NCI-H510A (cell line): Measurements from ENCODE around the gene RYR1.
"Not testable (repeated sequence)": the region's sequence is repeated elsewhere in the genome, so short reads cannot be mapped to it uniquely, and the experiment has no call there.

Source experiments
- DNase-seq: peaks from one replicate; lab custom pipeline; 2025; lab: John Stamatoyannopoulos, UW

The RYR1 gene

DNA sequence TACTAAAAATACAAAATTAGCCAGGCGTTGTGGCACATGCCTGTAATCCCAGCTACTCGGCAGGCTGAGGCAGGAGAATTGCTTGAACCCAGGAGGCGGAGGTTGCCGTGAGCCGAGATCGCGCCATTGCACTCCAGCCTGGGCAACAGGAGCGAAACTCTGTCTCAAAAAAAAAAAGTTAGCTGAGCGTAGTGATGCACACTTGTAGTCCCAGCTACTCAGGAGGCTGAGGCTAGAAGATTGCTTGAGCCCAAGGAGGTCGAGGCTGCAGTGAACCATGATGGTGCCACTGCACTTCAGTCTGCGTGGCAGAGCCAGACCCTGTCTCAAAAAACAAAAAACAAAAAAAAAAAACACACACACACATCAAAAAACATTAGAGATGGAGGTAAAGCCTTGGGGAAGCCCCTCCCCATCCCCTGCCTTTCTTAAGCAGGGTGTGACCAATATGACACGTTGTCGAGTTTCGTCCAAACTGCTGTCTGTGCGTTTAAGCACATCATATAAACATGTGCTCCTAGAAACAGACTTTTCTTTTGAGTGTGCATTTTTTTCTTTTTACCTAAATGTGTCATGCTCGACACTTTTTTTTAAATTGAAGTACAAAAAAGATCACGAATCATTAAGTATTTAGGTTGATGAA lies 6.3 kb upstream of the RYR1 start:
- DNase-seq = not testable (repeated sequence)

DNA sequence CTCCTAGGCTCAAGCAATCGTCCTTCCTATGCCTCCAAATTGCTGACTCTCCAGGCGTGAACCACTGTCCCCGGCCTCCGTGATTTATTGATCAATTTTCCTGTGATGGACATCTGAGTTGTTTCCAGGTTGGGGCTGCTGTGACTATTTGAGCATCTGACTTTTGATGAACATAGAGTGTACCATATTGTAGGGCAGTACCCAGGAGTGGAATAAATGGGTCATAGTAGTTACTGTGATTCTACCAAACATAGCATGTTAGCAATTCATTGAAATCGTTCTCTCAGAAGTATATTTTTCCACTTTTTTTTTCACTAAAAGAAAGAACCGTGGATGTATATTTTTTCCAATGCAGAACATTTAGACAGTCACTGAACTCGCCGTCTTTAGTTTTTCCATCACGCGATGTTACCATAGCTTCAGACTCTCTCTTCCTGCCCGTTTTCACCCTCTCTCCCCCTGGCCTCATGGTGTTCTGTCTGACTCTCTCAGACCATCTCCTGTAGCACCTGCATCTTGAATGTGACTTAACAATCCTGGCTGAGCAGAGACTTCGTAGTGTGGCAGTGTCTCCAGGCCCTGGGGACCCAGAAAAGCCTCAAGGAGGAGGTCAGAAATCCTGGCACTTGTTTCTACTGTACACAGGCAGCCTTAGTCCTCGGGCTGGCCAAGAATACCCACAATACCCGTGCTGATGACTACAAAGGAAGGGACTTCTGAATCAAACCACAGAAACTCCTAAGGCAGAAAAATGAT lies 4.3 kb upstream of the RYR1 start:
- no peak for DNase-seq

DNA sequence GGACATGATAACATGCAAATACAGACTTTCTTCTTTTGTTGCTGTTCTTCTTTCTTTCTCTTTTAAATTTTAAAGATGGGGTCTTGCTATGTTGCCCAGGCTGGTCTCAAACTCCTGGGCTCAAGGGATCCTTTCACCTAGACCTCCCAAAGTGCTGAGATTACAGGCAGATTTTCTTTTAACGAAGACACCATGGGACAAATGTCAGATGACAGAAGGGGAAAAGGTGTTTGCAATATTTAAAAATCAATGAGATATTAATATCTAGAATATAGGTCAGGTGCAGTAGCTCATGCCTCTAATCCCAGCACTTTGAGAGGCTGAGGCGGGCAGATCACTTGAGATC lies 3.7 kb upstream of the RYR1 start:
- DNase-seq = no peak

GRCh38 chr19:38430931-38431330 lies 2.6 kb upstream of the RYR1 start:
- no peak for DNase-seq

GRCh38 chr19:38434549-38435051 lies 1.1 kb downstream of the RYR1 start:
- no peak for DNase-seq

DNA sequence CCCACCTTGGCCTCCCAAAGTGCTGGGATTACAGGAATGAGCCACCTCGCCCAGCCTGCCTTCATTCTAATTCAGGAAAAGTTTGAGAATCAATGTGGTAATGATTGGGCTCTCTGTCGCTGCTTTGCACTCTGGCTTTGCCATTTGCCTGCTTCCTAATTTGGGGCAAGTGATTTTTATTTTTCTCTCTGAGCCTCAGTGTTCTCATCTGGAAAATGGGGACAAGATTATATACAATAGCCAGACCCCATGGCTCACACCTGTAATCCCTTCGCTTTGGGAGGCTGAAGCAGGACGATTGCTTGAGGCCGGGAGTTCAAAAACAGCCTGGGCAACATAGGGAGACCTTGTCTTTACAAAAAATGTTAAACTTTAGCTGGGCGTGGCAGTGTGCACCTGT lies 3.8 kb downstream of the RYR1 start:
- no peak for DNase-seq

DNA sequence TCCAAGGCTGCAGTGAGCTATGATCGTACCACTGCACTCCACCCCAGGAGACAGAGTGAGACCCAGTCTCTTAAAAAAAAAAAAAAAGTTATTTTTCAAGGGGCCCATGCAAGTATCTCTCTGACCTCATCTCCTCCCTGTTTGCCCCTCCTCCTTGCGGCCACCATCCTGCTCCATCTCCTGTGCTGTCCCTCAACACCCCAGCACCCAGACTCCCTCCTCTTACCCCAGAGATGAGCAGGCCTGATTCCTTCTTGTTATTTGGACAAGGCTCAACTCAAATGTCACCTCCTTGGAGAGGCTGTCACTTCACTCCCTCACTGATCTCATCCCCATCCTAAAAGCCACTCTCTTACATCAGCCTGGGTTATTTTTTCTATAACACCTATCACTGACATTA lies 4.4 kb downstream of the RYR1 start:
- DNase-seq = no peak

- DNase-seq = no peak
Observed at GRCh38 chr19:38440592-38440991, 7.1 kb downstream of the RYR1 start.

DNA sequence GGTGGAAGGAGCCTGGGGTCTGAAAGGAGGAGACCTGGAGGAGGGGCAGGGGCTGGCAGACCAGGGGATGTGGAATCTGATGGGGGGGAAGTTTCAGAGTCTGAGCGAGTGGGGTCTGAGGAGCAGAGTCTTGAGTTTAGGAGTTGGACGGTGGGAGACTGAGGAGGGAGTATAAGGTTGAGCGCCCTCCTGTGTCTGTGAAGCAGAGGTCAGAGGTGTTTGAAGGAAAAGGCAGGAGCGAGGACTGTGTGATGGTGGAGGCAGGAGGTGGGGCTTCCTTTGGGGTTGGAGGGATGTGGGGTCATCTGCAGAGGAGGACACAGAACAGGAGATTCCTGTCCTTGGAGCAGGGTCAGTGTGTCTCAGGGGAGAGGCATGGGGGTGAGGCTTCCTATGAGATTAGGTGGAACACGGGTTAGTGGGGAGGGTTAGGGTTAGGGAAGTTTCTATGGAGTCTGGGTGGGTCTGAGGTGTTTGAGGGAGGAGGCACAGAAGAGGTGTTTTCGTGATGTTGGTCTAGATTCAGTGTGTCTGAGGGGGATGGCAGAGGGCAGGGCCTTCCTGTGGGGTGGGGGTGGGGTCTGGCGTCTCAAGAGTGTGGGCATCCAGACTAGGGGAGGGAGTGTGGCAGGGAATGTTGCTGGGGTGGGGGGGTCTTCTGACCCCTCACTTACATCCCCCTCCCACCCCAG lies 8.3 kb downstream of the RYR1 start:
- DNase-seq = no peak

- DNase-seq = no peak
Observed at GRCh38 chr19:38442736-38443135, 9.2 kb downstream of the RYR1 start.

DNA sequence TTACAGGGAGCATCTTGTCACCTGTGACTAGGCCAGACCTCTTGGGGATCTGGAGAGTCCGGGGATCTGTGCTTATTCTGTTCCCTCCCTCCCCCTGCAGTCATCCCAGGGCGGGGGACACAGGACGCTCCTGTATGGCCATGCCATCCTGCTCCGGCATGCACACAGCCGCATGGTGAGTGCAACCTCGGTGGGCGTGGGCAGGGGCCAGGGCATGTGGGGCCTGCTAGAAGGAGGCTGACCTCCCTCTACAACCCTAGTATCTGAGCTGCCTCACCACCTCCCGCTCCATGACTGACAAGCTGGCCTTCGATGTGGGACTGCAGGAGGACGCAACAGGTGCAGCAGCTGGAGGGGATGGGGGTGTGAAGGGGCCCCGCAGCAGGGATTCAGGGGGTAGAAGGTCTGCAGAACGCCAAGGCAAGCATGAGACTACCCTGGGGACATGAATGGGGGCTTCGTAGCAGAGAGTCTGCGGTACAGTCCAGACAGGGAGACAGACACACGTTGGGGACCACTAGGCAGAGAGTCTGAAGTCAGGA lies 10.0 kb downstream of the RYR1 start:
- no peak for DNase-seq

- no peak for DNase-seq
Observed at GRCh38 chr19:38444026-38444425, 10.5 kb downstream of the RYR1 start.

GRCh38 chr19:38445362-38445761 lies 11.9 kb downstream of the RYR1 start:
- no peak for DNase-seq

- no peak for DNase-seq
Observed at GRCh38 chr19:38448225-38448624, 14.7 kb downstream of the RYR1 start.

GRCh38 chr19:38449518-38449917 lies 16.0 kb downstream of the RYR1 start:
- DNase-seq = no peak

GRCh38 chr19:38451036-38451435 lies 17.5 kb downstream of the RYR1 start:
- no peak for DNase-seq

DNA sequence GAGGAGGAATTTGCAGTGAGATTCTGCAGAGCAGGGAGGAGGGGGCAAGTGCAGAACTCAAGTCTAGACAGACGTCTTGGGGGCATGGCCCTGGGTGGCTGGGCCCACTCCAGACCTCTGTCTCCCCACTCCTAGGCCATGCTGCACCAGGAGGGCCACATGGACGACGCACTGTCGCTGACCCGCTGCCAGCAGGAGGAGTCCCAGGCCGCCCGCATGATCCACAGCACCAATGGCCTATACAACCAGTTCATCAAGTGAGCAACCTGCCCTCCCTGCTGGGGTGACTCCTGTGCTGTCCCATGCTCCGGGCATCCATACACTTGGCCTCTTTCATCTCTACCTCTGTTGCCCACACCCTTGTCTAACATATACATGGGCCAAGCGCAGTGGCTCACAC lies 18.1 kb downstream of the RYR1 start:
- no peak for DNase-seq

GRCh38 chr19:38452430-38453366 lies 19.2 kb downstream of the RYR1 start:
- no peak for DNase-seq

GRCh38 chr19:38453596-38453995 lies 20.1 kb downstream of the RYR1 start:
- DNase-seq = no peak

- no peak for DNase-seq
Observed at GRCh38 chr19:38455031-38455430, 21.5 kb downstream of the RYR1 start.

DNA sequence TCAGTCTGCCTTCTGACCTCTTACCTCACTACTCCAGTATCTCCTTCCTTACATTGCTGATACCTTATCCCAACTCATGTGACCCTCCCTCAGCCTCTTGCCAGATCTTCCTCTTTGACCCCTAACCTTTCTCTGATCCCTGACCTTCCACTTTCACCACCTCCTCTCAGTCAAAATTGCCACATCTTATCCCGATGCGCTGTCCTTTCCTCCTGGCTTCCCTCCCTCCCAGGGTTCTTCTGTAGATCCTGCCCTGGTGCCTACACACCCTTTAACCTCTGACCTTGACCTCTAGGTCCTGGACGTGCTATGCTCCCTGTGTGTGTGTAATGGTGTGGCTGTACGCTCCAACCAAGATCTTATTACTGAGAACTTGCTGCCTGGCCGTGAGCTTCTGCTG lies 23.7 kb downstream of the RYR1 start:
- DNase-seq = no peak
